Gastrocnemius medialis (tissue), 4 donors: ENCODE measurements around the gene UBR3. TPM values are rescaled to one million over a fixed set of nuclear protein-coding genes. Genes with fewer than 3 reads are reported as not detected.

Source experiments
- ATAC-seq, 2 donors: fragments of 150-250 bp; one replicate each; pipeline ENCODE4 v1.9.1; 2016
- DNase-seq, 2 donors: peaks; one replicate each; pipeline ENCODE4 v3.0.0-alpha.2; 2019
- H3K27ac ChIP-seq, 4 donors: fragments of 200-600 bp; sonication (generic); 1 replicate in 1 of 4; 2 replicates in 3 of 4; pipeline ENCODE4 v1.5.1; 2016 to 2018; ENCODE audit warnings: mild to moderate bottlenecking in 2 of 4, moderate library complexity in 1 of 4
- H3K27me3 ChIP-seq, 3 donors: fragments of 200-600 bp; sonication (generic) in 2 of 3; 1 replicate in 1 of 3; 2 replicates in 2 of 3; pipeline versions ENCODE4 v1.5.1 to v1.6.0; 2016 to 2019; ENCODE audit warnings: mild to moderate bottlenecking in 1 of 3, moderate library complexity in 1 of 3
- H3K36me3 ChIP-seq, 2 donors: fragments of 200-600 bp; sonication (generic) in 1 of 2; one replicate each; pipeline ENCODE4 v1.5.1; 2017 to 2018
- H3K4me1 ChIP-seq, 2 donors: fragments of 200-600 bp; sonication (generic) in 1 of 2; one replicate each; pipeline ENCODE4 v1.5.1; 2016 to 2017; ENCODE audit warnings: mild to moderate bottlenecking in 2 of 2
- H3K4me3 ChIP-seq, 4 donors: fragments of 200-600 bp; sonication (generic) in 3 of 4; 1 replicate in 1 of 4; 2 replicates in 3 of 4; pipeline ENCODE4 v1.5.1; 2016 to 2019; ENCODE audit warnings: mild to moderate bottlenecking in 2 of 4
- H3K9me3 ChIP-seq, 3 donors: fragments of 200-600 bp; sonication (generic) in 2 of 3; 1 replicate in 1 of 3; 2 replicates in 2 of 3; pipeline ENCODE4 v1.5.1; 2016 to 2019
- CTCF ChIP-seq, 5 experiments: fragments of 450-650 bp in 3 of 5; fragments of 200-600 bp in 2 of 5; sonication (generic) in 2 of 5; IDR thresholded peaks in 4 of 5; conservative IDR thresholded peaks in 1 of 5; 1 replicate in 4 of 5; 2 replicates in 1 of 5; pipeline ENCODE4 v1.5.1; 2016 to 2019; ENCODE audit warnings: antibody characterized with exemption in 5 of 5, mild to moderate bottlenecking in 3 of 5, moderate library complexity in 3 of 5
- POLR2A ChIP-seq, 2 donors: fragments of 450-650 bp; IDR thresholded peaks; one replicate each; pipeline ENCODE4 v1.6.1; 2017; ENCODE audit warnings: antibody characterized with exemption in 2 of 2, mild to moderate bottlenecking in 2 of 2, moderate library complexity in 2 of 2
- in situ Hi-C, 4 donors: fragments of 200-750 bp; cut with MboI; loops; one replicate each; pipeline versions ENCODE4 v1.15.0 to v1.8.0; 2017; ENCODE audit warnings: low sequenced_read_pairs in 4 of 4
- intact Hi-C: fragments of 100-400 bp; cut with DNase I; formaldehyde crosslinking; loops from one replicate; pipeline ENCODE4 v1.15.1; 2023; ENCODE audit warnings: low total_unique reads
- total RNA-seq, 4 donors: library from RNA; depleted of rRNA; stranded (reverse); fragments of >200 nt; gene quantifications; one replicate each; pipeline versions ENCODE4 v1.1.0 to v1.2.3, GENCODE V29; 2016

Gene UBR3
- total RNA-seq, 4 donors from 2014 or later = 178 to 247 (median 187) TPM

GRCh38 chr2:169984145-169984544 is 156.9 kb downstream of the UBR3 start:
- TF ChIP-seq POLR2A (IDR thresholded peaks at IDR 0.05) (no peak), CTCF (IDR thresholded peaks at IDR 0.05 in 4 of 5, conservative IDR thresholded peaks at IDR 0.05 in 1 of 5) (no peak)
- DNase-seq (no peak), ATAC-seq (no peak)
- H3K4me1 ChIP-seq = peaks cover 0 to 3% of the 10 kb centered on the region in 2 donors
- no peak overlapping the region for H3K4me3 ChIP-seq
- no peak overlapping the region for H3K27ac ChIP-seq
- H3K36me3 ChIP-seq = peaks cover 0 to 25% of the 10 kb centered on the region in 2 donors
- no peaks in the 10 kb centered on the region for H3K27me3 ChIP-seq
- in situ Hi-C loops = no loop called here
- no peaks in the 10 kb centered on the region for H3K9me3 ChIP-seq
- intact Hi-C loops = no loop called here

DNA sequence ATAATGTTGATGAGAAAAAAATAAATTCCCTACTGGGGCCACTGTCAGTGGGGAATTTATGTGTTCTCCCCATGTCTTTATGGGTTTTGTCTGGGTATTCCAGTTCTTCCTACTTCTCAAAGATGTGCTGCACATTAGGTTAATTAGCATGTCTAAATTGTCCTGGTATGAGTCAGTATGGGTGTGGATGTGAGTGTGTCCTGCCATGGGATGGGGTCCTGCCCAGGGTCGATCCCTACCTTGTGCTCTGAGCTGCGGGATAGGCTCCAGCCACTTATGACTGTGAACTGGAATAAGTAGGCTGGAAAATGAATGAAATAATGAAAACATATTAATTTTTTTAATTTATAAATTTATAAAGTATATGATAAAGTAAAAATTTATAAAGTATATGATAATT is 167.5 kb downstream of the UBR3 start:
- DNase-seq = no peak

DNA sequence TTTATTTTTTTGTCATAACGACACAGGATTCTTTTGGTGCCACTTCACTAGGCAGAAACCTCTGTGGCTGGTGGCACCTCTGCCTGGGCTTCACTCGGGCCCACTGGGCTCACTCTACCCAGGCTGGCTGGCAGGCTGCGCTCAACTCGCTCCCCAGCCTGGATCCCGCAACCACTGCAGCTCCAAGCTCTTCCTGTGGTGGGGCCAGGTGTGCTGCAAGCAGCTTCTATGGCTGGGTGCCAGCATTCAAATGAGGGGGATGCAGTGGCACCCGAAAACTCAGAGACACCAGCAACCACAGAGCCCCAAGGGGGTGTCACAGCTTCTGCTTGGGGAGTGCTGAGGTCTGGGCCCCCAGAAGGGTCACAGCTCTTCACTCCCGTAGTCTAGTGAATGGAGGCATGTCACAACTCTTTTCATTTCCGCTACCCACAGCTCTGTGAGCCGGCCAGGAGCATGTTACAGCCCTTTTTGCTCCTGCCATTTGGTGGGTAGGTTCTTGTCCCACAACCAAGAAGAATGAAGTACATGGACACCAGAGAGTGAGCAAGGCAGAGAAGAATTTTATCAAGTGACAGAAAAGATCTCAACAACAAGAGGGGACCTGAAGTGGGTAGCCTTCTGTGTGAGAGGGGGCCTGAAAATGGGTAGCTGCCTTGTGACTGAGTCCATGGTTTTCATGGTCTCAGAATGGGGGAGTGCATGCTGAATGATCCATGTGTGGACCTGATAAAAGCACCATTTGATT is 170.1 kb downstream of the UBR3 start:
- H3K4me1 ChIP-seq = no peaks in the 10 kb centered on the region
- no peak for TF ChIP-seq CTCF (IDR thresholded peaks at IDR 0.05 in 4 of 5, conservative IDR thresholded peaks at IDR 0.05 in 1 of 5)
- no peak for TF ChIP-seq POLR2A (IDR thresholded peaks at IDR 0.05)
- peaks cover 0 to 39% of the 10 kb centered on the region in 2 donors for H3K36me3 ChIP-seq
- in situ Hi-C loops (no loop called here), intact Hi-C loops (no loop called here)
- ATAC-seq = no peak
- H3K27me3 ChIP-seq = no peaks in the 10 kb centered on the region
- DNase-seq = no peak
- H3K4me3 ChIP-seq = no peak overlapping the region
- H3K9me3 ChIP-seq = peaks cover 0 to 6% (median 4%) of the 10 kb centered on the region in 3 donors
- H3K27ac ChIP-seq = no peak overlapping the region

More for the DNA sequence above, 167.5 kb downstream of the UBR3 start:
- in situ Hi-C loops = no loop called here
- Histone ChIP-seq H3K4me3 (no peak overlapping the region), H3K4me1 (no peaks in the 10 kb centered on the region), H3K36me3 (peaks cover 0 to 32% of the 10 kb centered on the region in 2 donors), H3K27me3 (no peaks in the 10 kb centered on the region), H3K27ac (no peak overlapping the region), H3K9me3 (peaks cover 0 to 6% (median 4%) of the 10 kb centered on the region in 3 donors)
- TF ChIP-seq CTCF (IDR thresholded peaks at IDR 0.05 in 4 of 5, conservative IDR thresholded peaks at IDR 0.05 in 1 of 5) = no peak
- no peak for TF ChIP-seq POLR2A (IDR thresholded peaks at IDR 0.05)
- ATAC-seq = no peak
- intact Hi-C loops = no loop called here

- TF ChIP-seq POLR2A (IDR thresholded peaks at IDR 0.05) (no peak), CTCF (IDR thresholded peaks at IDR 0.05 in 4 of 5, conservative IDR thresholded peaks at IDR 0.05 in 1 of 5) (no peak)
- H3K36me3 ChIP-seq = peaks cover 0 to 57% of the 10 kb centered on the region in 2 donors
- in situ Hi-C loops = no loop called here
- H3K4me3 ChIP-seq = no peak overlapping the region
- intact Hi-C loops = no loop called here
- H3K9me3 ChIP-seq = peaks cover 0 to 6% (median 4%) of the 10 kb centered on the region in 3 donors
- ATAC-seq (no peak), DNase-seq (no peak)
- peak overlapping the region in 2 of 4 donors; percentile 3 to 6 for H3K27ac ChIP-seq
- H3K27me3 ChIP-seq = no peaks in the 10 kb centered on the region
- no peaks in the 10 kb centered on the region for H3K4me1 ChIP-seq
Observed at GRCh38 chr2:169999054-169999453, 171.8 kb downstream of the UBR3 start.
